Fibroblast of mammary gland (primary cell): ENCODE results near the gene PHF20.

Experiments used
- DNase-seq: peaks from one replicate; pipeline ENCODE4 v3.0.0-alpha.2; 2010; ENCODE audit warnings: low read depth
- H3K4me3 ChIP-seq: 2 replicates; pipeline ENCODE4 v1.5.1; 2011; ENCODE audit warnings: low read depth, mild to moderate bottlenecking, low read length, moderate library complexity; ENCODE audit not compliant: control insufficient read depth
- TF ChIP-seq, protein P1 (sequence below): conservative IDR thresholded peaks from 2 replicates; pipeline ENCODE4 v1.5.1; 2011; ENCODE audit warnings: low read depth, low read length, inconsistent platforms; ENCODE audit not compliant: control insufficient read depth, insufficient read depth

Gene PHF20

GRCh38 chr20:35729836-35730582 lies 41.8 kb upstream of the PHF20 start:
- TF ChIP-seq, protein P1, sequence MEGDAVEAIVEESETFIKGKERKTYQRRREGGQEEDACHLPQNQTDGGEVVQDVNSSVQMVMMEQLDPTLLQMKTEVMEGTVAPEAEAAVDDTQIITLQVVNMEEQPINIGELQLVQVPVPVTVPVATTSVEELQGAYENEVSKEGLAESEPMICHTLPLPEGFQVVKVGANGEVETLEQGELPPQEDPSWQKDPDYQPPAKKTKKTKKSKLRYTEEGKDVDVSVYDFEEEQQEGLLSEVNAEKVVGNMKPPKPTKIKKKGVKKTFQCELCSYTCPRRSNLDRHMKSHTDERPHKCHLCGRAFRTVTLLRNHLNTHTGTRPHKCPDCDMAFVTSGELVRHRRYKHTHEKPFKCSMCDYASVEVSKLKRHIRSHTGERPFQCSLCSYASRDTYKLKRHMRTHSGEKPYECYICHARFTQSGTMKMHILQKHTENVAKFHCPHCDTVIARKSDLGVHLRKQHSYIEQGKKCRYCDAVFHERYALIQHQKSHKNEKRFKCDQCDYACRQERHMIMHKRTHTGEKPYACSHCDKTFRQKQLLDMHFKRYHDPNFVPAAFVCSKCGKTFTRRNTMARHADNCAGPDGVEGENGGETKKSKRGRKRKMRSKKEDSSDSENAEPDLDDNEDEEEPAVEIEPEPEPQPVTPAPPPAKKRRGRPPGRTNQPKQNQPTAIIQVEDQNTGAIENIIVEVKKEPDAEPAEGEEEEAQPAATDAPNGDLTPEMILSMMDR = no peak
- DNase-seq = no peak
- H3K4me3 ChIP-seq = no peak overlapping the region

DNA sequence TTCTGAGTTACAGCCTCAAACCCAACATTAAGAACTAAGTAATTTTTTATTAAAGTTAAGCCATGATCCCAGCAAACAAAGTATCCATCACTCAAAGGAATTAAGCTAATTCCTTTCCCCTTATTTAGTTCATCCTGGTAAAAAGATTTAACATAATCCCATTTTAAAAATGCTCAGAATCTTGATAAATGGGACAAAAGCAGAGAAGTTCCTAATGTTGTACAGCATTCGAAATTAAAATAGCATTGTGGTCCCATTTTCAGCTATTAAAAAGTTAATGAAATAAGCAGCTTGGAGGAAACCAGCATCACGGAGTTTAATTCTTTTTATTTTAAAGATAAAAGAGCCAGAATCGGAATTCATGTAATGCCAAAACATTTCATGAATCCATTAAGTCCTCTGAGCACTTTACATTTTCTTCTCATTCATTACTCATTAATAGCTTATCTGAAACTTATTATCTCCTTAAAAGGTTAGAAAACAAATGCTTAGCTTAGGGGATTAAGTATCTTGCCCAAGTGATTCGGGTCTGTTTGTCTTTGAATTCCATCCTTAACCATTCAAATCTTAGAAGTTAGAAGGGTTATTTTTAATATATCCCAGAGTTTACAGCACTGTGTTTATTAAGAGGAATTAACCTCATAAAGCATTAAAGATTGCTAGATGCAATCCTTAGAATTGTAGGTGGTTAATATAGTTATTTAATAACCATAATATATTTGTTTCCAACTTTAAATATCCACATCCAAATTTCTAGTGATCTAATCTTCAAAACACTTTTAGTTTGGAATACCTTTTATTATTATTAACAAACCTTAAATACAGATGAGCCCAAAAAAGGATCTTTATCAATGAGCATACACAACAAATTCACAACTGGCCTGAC lies 41.0 kb upstream of the PHF20 start:
- no peak overlapping the region for H3K4me3 ChIP-seq
- TF ChIP-seq, protein P1 = no peak
- DNase-seq = no peak

- no peak overlapping the region for H3K4me3 ChIP-seq
- TF ChIP-seq, protein P1 = no peak
- no peak for DNase-seq
Observed at GRCh38 chr20:35731469-35731788, 40.4 kb upstream of the PHF20 start.

DNA sequence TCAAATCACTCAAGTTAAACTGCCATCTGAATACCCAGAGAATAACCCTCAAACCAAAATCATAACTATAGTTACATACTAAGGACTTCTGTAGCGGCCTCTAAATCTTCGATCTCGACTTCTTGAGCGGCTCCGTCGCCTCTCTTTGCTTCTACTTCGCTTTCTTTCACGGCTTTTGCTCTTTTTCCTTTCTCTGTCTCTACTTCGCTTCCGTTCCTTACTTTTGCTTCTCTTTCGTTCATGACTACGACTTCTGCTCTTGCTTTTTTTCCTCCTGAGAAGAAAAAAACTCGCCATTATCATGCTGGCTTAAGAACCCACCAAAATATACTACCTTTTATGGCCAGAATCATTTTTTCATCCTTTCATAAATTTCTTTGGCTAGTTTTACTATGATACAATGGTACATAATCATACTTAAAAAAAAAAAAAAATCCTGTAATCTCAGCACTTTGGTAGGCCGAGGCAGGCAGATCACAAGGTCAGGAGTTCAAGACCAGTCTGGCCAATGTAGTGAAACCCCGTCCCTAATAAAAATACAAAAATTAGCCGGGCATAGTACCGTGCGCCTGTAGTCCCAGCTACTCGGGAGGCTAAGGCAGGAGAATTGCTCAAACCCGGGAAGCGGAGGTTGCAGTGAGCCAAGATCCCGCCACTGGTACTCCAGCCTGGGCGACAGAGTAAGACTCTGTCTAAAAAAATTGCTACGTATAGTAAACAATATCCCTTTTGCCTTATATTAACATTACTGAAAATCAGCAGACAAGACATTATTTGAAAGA lies 39.8 kb upstream of the PHF20 start:
- no peak for DNase-seq
- no peak overlapping the region for H3K4me3 ChIP-seq
- TF ChIP-seq, protein P1 = no peak

DNA sequence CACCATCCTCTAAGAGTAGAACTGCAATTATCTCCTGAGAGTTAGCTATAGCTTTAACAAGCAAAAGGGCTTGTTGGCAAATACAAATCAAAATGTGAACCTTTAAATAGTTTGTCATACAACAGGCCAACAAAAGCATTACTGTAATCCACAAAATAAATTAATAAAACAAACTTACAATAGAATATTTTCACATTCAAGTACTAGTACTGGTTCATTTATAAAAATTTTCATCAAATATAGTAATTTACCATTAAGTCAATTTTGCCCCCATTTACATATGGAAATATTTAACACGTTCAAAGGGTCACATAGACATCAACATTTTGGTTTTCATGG lies 39.2 kb upstream of the PHF20 start:
- TF ChIP-seq, protein P1 = no peak
- DNase-seq = no peak
- H3K4me3 ChIP-seq = no peak overlapping the region

- TF ChIP-seq, protein P1 = no peak
- no peak for DNase-seq
- no peak overlapping the region for H3K4me3 ChIP-seq
Observed at GRCh38 chr20:35734374-35734773, 37.4 kb upstream of the PHF20 start.
